HG02852 (cell line): ENCODE measurements around the gene CHD5.

Experiments
- ATAC-seq: cut with Tn5 transposase; IDR thresholded peaks from one replicate; pipeline ENCODE4 v1.9.1; 2021; ENCODE audit warnings: mild to moderate bottlenecking, moderate library complexity; ENCODE audit not compliant: unreplicated experiment

CHD5 gene

DNA sequence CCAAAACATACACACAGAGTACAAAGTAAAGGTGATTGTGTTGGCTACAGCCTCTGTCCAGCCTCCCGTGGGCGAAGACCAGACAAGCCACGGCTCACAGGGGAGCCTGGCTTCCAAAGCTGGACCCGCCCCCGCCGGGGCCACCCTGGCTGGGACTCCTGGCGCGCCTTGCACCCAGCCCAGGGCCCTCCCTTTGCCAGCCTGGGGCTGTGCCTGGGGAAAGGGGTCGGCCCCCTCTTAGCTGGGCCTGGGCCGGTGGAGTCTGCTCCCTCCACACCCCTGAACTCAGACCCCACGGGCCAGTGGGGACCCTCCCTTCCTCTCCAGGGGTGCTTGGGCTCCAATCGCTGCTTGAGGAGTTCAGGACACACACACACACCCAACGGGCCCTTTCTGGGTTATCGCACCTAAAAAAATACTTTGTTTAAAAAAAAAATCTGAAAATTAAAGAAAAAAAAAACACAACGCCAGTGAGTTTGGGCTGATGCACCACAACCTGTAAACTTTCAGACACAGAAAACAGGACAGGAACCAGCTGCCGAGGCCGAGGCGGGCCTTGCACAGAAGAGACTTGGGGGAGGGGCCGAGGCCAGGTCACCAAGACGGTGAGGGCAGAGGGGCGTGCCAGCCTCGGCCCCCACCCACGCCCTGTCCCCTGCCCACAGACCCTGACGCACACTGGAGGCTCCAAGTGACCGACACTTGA is 78.1 kb downstream of the CHD5 start:
- ATAC-seq: no peak

DNA sequence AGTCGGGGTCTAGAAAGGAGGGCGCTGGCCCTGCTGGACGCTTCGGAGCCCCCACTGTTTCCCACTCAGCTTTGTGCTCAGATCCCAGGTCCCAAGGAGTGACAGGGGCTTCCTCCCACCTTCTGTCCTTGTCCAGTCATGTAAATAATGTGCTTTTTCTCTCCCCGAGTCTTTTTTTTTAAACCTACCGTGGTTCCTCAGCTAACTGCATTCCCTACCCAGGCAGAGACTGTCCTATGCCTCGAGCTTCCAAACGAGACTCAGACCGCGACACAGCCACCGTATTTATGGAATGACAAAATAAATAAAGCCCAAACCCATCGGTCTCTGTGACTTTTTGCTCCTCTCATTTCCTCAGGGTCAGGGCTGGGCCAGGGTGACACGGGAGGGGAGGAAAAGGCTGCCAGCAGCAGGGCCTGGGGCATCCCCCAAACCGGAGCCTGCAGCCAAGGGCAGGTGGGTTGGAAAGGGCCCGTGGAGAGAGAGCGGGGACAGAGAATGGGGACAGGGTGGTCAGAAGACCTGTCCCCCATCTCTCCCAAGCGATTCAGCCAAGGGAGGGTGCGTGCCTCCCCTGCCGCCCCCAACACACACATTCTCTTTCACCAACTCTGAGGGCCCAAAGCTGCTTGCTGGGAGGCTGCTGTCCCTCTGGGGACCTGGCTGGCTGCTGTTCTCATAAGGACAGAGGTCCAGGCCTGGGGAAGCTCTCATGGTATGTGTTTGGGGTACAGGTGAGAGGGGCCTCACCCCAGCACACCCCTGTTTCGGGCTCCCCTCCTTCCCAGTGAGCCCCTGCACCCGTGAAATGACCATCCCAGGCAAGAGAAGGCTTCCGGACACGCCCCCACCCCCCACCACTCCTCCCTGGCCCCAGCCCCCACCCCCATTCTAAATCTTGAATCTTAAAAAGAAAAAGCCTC is 79.0 kb downstream of the CHD5 start:
- no peak for ATAC-seq

DNA sequence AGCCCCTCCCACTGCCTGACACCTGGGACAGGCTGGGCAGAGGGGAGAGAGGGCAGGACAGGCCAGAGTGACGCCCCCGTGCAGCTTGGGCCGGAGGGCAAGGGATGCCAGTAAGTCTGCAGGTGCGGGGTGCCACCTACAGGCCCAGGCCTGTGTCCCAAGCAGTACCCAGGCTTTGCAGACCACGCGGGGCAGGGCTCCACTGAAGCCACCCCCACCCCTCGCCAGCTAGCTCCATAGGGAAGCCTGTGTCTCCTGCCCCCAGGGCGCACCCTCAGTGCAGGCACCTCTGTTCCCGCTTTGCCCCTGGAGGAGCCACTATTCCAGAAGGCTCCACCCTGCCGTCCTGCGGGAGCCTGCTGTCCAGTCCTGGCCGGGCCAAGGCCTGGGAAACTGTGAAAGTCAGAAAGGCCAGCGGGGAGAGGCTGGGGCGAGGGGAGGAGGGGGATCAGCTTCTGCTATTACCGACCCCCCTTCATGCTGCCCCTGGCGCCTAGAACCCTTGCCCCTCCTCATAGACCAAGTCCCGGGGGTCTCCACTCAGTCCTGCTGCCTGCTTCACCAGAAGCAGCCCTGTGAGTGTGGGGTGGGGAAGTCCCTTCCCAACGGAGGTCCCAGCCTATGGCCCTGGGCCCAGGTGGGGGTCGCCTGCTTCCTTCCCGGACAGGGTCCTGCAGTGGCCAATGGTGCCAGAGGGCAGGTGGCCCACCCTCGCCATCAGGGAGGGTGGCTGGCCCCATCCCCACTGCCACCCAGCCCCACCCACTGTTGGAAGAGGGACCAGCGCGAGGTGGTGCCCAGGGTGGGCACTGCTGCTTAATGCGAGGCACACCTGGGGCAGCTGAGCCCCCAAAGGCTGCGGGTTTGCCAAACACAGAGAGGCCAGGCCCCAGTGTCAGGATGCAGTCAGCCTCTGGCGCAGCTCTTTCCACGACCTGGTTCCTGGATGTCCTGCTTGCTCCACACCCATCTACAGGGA is 80.0 kb downstream of the CHD5 start:
- ATAC-seq: no peak

DNA sequence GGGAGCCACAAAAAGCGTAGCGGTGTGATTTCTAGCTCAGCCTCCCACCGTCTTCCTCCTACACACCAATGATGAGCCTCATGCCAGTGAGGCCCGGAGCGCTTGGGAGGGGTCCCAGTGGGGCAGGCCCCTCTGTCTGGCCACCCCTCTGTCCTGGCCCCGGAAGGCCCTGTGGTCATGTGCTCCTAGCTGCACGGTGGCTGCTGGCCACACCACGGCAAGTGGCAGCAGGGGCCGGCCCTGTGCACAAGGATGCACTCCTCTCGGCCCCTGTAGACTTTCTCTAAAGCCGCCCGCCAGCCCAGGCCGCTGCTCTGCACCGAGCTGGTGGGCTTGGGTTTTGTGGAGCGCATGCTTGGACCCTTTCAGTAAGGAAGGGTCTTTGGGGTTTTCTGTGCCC is 80.8 kb downstream of the CHD5 start:
- ATAC-seq: no peak

DNA sequence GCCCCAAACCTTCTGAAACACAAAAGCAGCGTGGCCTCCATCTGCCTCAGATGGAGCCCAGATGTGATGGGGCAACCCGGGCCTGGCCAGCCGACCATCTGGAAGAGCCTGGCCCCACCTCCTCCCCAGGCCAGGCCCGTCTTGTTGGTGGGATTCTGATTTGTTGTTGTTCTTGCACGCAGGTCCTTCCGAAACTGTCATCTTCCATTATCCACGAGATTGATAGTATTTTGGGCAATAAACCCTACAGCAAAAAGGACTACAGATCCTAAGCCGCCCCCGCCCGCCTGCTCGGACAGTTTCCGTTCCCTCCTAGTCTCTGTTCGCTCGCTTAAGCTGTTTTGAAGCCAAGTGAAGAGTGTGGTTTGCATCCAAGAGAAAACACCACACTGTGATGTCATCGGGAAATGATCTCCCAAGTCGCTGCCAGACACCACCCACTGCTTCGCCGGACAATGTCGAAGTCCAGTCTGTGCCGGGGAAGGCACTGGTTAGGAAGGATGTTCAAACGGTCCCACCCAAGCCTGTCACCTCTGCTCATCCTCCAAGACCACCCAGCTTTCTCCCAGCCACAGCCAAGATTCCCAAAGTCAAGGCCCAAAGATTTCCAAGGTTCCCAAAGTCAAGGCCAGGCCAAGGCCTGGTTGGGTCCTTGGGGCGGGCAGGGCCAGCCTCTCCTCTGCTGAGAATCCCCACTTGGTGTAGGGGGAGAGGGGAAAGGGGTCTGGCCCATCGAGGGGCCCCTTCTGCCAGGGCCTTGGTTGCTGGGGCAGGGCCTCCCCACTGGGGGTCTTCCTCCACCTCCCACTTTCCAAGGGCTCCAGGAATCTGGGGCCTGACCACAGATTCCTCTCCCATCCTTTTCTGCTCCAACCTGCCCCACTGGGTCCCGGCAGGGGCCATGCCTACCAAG is 81.6 kb downstream of the CHD5 start:
- ATAC-seq: no peak

DNA sequence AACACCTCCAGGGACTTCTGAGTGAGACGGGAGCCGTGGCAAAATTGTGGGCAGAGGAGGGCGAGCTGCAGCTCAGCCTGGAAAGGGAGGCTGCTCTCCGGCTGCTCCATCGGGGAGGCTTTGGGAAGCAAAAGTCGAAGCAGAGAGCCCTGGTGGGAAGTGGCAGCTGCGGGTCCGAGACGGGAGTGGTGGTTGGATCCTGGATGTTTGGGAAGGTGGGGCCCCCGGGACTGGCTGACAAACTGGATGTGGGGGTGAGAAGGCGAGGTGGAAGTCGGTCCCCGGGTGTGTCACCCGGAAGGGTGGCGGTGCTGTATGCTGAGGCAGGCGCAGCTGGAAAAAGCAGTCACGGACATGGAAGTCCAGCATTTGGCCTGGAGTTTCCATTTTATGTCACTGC is 82.3 kb downstream of the CHD5 start:
- no peak for ATAC-seq

DNA sequence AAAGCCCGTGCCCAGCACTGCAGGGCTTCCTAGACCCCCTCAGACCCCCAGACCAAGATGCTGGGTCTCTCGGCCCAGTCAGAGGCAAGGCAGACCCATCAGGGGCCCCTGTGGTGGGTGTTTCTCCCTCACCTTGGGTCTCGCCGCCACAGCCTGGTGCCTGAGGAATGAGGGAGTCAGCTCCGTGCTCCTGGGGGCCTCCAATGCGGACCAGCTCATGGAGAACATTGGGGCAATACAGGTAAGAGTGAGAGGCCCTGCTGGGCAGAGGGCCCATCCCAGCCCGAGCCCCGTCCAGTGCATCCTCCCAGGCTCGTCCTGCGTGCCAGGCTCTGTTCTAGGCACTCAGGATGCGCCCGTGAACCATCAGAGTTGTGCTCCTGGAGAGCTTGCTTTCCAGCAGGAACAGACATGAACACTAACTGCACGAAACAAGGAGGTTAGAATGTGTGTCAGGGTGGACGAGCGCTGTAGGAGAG is 83.0 kb downstream of the CHD5 start:
- ATAC-seq: no peak

DNA sequence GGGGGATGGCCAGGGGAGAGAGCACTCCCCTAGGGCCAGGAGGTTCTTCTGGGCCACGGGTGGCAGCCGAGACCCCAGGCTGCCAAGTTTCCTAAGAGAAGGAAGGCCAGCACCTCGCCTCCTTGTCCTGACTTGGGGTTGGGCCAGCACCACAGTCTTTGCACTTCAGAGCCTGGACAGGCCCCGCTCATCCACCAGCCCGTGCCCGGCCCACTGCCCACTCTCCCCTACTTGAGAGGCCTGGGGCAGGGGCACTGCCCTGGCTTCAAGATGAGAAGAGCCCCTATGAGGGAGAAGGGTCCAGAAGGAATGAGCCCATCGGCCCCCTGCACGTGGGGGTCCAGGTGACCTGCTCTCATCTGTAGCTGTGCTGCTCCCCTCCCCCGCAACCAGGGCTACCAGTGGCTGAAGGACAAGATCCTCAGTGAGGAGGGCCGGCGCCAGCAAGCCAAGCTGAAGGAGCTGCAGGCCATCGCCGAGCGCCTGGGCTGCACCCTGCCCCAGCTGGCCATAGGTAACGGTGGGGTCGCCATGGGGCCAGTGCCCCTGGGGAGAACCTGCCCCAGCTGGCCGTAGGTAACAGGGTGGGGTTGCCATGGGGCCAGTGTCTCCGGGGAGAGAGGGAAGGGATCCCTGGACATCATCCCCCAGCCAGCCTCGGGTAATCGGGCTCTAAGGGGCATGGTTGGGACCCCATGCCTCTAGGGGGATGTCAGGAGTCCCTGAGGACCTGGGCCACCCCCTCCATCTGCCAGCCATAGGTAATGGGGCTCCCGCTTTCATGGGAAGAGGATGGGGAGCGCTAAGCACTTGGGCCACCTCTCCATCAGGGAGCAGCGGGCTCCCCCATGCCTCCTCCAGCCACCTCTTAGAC is 83.6 kb downstream of the CHD5 start:
- ATAC-seq: no peak

DNA sequence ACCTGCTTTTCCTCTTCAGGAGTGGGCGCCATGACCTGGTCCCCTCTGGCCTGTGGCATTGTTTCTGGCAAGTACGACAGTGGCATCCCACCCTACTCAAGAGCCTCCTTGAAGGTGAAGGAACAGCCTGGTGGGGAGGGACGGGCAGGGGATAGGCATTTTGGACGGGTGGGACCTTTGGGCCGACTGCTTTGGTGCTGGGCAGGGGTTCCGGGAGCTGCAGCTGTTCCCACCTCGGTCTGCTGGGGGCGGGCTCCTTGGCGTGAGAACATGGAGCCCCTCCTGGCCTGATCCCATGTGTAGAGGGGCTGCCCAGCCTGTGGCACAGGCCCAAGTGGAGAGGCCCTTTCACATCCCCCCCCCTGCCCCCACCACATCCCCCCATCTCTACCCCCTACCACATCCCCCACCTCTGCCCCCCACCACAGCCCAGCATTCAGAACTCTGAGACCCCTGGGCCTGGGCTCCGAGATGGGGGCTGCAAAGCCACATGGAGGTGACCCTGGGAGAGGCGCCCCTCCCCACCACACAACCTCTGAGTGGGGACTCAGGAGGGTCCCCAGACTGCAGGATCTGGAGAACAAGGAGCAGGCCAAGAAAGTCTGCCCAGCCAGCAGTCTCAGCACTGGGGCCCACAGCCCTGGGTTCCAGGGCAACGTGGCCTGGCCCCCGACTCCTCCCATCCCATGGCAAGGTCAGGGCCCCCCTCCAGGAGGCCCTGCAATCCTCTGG is 84.4 kb downstream of the CHD5 start:
- no peak for ATAC-seq

DNA sequence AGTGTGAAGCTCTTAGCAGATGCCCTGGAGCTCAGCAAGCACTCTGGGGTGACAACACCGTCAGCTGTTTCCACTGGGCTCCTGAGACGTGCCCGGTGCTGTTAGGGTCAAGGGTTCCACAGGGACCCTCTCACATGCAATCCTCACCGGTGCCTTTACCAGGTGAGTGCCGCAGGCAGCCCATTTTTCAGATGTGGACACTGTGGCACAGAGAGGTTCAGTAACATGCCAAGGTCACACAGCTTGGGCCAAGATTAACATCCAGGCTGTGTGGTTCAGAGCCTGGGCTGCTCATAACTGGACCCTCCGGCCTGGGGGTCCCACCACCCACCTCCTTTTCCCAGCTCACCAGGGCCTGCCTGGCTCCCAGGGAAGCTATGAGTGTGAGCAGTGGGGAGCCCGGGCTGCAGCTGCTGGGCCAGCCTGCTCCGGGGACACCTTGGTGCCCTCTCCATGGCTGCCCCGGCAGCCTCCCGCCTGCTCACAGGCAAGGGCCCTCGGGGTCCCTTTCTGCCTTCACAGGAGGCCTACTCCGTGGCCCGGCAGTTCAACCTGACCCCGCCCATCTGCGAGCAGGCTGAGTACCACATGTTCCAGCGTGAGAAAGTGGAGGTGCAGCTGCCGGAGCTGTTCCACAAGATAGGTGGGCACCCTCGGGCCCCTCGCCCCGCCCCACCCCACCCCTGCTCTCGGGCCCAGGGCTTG is 85.2 kb downstream of the CHD5 start:
- ATAC-seq: no peak

DNA sequence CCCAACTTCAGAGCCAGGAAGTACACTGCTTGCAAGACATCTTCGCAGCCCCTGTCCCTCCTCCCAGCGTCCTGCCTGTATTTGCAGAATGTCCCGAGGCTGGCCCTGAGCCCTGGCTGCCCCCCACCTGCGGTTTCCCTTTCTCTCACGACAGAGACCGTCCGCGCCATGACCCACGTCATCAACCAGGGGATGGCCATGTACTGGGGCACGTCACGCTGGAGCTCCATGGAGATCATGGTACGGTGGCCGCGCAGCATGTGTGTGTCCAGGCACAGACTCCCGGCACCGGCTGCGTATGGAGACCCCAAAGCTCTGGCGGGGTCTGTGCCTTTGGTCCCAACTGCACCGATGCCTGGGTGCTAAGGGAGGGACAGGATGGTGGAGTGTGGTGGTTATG is 85.9 kb downstream of the CHD5 start:
- no peak for ATAC-seq

DNA sequence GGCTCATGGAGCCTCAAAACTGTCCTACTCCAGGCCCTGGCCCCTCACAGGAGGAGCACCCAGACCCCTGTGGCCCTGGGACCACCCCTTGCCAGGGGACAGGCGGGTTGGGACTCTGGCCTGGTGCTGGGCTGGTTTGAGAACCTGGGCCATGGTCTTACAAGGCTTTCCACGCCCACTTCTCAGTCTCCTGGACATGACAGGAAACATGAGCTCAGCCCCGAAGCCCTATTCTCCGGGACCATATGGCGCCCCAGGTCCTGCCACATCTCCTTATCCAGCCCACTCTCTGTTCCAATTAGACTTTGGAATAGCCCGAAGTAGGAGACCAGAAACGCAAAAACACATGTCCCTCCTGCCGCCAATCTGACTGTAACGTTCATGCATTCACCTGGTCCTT is 86.5 kb downstream of the CHD5 start:
- ATAC-seq: no peak

DNA sequence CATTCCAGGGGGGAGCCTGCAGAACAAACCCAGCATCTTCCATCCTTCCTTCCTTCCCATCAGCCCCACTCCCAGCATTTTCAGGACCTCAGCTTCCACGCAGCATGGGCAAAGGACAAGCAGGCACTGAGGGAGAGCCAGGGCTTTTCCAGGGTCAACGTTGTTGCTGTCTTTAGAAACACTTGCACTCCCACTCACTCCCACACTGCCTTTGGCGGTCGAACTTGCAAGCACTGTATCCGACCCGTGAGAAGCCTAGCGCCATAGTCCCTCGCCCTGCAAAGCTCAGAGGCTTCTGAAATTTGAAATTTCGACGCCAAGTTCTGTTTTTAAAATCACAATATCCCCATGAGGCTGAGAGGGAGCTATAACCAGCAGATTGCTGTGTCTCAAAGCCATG is 87.0 kb downstream of the CHD5 start:
- ATAC-seq: no peak

DNA sequence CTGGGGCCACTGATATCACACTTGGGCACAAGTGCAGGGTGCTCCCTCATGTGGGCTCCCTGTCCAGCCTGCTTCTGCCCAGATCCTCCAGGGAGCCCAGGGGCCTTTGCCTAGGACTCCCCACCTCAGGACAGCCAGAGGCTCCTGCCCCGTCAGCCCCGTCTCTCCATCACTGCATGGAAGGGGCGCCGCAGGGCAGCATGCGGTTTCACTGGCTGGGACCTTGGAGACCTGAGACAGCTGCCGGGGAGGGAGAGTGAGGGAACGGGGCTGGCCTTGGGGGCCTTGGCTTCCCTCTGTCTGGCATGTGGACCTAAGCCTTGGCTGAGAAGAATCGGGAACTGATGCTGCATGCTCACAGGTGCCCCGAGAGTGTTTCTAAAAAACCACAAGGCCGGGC is 87.9 kb downstream of the CHD5 start:
- no peak for ATAC-seq

DNA sequence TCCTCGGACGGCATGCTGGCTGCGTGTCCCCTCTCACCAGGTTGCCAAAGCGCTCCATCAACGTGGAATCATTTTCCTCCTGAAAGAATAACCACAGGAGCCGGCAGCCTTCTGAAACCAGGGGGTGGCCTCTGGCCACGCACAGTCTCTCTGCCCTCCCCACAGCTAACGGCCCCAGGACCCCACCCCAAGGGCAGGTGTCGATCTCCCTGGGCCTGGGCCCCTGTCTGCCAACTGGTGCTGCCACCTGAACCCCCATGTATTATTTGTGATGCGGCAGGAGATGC is 88.4 kb downstream of the CHD5 start:
- ATAC-seq: no peak

DNA sequence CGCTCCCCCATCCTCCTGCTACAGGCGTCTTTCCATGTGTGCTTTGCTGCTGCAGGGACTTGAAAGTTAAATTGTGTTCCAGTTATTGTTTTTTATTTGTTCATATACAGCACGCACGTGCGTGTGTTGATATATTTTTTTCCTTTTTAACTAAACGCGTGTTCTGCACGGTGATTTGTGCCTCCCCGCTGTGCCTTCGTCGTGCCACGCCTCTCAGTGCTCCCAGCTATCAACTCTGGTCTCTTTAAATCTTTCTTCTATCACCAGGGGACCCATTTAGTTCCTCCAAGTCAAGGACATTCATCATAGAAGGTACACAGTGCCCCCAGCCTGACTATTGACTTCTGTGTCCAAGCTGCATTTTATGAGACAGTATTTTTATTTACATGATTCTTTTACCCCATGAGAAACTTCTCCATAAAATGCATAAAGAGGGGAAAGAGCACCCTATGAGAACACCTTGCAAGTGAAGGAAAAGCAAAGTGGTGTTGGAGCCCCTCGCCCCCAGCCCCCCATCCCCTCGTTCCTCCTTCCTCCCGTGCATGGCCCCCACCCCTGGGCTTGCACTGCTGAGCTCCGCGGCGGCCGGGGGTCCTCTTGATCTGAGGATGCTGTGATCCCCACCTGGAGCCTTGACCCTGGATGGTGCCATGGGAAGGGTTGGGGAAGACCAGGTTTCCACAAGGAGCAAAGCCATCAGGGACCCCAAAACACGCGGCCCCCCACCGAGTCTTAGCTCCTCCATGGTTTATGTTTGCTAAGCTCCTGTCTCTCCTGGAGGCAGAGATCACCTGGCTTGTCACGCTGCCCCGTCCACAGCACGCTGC is 88.9 kb downstream of the CHD5 start:
- ATAC-seq: no peak

DNA sequence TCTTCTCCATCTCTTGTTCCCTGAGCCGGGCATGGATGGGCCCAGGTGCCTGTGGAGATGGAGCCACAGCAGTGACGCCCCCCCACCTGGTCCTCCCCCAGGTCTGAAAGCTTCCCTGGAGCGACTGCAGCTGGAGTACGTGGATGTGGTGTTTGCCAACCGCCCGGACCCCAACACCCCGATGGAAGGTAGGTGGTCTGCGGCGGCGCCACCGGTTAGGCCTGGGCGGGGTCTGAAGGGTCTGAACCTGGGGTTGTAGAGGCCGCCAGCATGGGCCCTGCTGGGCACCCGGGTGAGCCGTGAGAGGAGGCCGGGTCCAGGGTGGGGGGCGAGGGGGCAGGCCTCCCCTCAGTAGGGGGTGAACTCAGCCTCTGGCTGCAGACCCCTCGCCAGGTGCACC is 89.8 kb downstream of the CHD5 start:
- no peak for ATAC-seq
